ENCODE data around the gene FKBP1A.
A peak's percentile ranks its signal among the peaks of the same experiment; 100 is the strongest.

The FKBP1A gene

GRCh38 chr20:1405801-1406200 lies 12.9 kb upstream of the FKBP1A start:
- no peak for DNase-seq
- no peaks in the 10 kb centered on the region for H3K79me1 ChIP-seq (replicated peaks; ENCODE audit: low read length, poor library complexity, severe bottlenecking)
- H2BK12ac ChIP-seq (ENCODE audit: low read length in 2 of 2): no peak overlapping the region
- H3K4ac ChIP-seq (ENCODE audit: low read depth in 1 of 2, low read length in 2 of 2): no peak overlapping the region
- H3K9me3 ChIP-seq (ENCODE audit: control insufficient read depth, low read length): no peaks in the 10 kb centered on the region
- no peak overlapping the region for H2BK5ac ChIP-seq (ENCODE audit: low read depth, low read length, poor library complexity, severe bottlenecking)
- no peaks in the 10 kb centered on the region for H3K27me3 ChIP-seq (ENCODE audit: control insufficient read depth in 1 of 2, insufficient read depth in 1 of 2, low read length in 2 of 2)
- WGBS: 75% methylated on average over 2 of the region's 2 CpGs
- H3K4me1 ChIP-seq (ENCODE audit: control insufficient read depth, insufficient read depth, low read depth, low read length): no peaks in the 10 kb centered on the region
- no peak overlapping the region for H4K8ac ChIP-seq (ENCODE audit: low read length)
- H3K18ac ChIP-seq (ENCODE audit: low read depth in 1 of 2, low read length in 2 of 2): no peak overlapping the region
- H3K23ac ChIP-seq (ENCODE audit: low read length in 2 of 2): no peak overlapping the region
- no peak overlapping the region for H2AFZ ChIP-seq (ENCODE audit: low read depth, low read length)
- no peak overlapping the region for H2BK15ac ChIP-seq (ENCODE audit: low read depth, poor library complexity, severe bottlenecking)
- no peaks in the 10 kb centered on the region for H3K36me3 ChIP-seq (ENCODE audit: control insufficient read depth in 1 of 2, insufficient read depth in 2 of 2, low read depth in 1 of 2, low read length in 2 of 2)
- H3K4me3 ChIP-seq (ENCODE audit: insufficient read depth in 1 of 2, low read depth in 1 of 2, low read length in 2 of 2): no peak overlapping the region
- H4K91ac ChIP-seq (ENCODE audit: low read length): no peak overlapping the region
- H3K9ac ChIP-seq (ENCODE audit: low read length): no peak overlapping the region
- H3K4me2 ChIP-seq (ENCODE audit: low read length, poor library complexity, severe bottlenecking): no peak overlapping the region
- H2BK120ac ChIP-seq (ENCODE audit: low read depth, low read length): no peak overlapping the region
- no peak overlapping the region for H3K14ac ChIP-seq (ENCODE audit: low read length in 2 of 2)
- H2AK5ac ChIP-seq (ENCODE audit: low read length, severe bottlenecking): no peak overlapping the region
- no peak overlapping the region for H3K27ac ChIP-seq (ENCODE audit: low read length, poor library complexity, severe bottlenecking)

- Histone ChIP-seq H2BK15ac (ENCODE audit: low read depth, poor library complexity, severe bottlenecking) (no peak overlapping the region), H3K4ac (ENCODE audit: low read depth in 1 of 2, low read length in 2 of 2) (no peak overlapping the region), H3K4me2 (ENCODE audit: low read length, poor library complexity, severe bottlenecking) (no peak overlapping the region), H2BK120ac (ENCODE audit: low read depth, low read length) (no peak overlapping the region), H2AFZ (ENCODE audit: low read depth, low read length) (no peak overlapping the region), H4K91ac (ENCODE audit: low read length) (no peak overlapping the region), H2AK5ac (ENCODE audit: low read length, severe bottlenecking) (no peak overlapping the region), H3K79me1 (replicated peaks; ENCODE audit: low read length, poor library complexity, severe bottlenecking) (no peaks in the 10 kb centered on the region), H3K18ac (ENCODE audit: low read depth in 1 of 2, low read length in 2 of 2) (no peak overlapping the region), H3K4me1 (ENCODE audit: control insufficient read depth, insufficient read depth, low read depth, low read length) (peaks cover 4% of the 10 kb centered on the region), H2BK12ac (ENCODE audit: low read length in 2 of 2) (peak overlapping the region in 1 of 2 experiments; percentile 45), H3K36me3 (ENCODE audit: control insufficient read depth in 1 of 2, insufficient read depth in 2 of 2, low read depth in 1 of 2, low read length in 2 of 2) (no peaks in the 10 kb centered on the region), H4K8ac (ENCODE audit: low read length) (no peak overlapping the region), H2BK5ac (ENCODE audit: low read depth, low read length, poor library complexity, severe bottlenecking) (no peak overlapping the region), H3K23ac (ENCODE audit: low read length in 2 of 2) (no peak overlapping the region), H3K9me3 (ENCODE audit: control insufficient read depth, low read length) (no peaks in the 10 kb centered on the region), H3K27me3 (ENCODE audit: control insufficient read depth in 1 of 2, insufficient read depth in 1 of 2, low read length in 2 of 2) (no peaks in the 10 kb centered on the region), H3K14ac (ENCODE audit: low read length in 2 of 2) (no peak overlapping the region), H3K27ac (ENCODE audit: low read length, poor library complexity, severe bottlenecking) (no peak overlapping the region), H3K4me3 (ENCODE audit: insufficient read depth in 1 of 2, low read depth in 1 of 2, low read length in 2 of 2) (no peak overlapping the region), H3K9ac (ENCODE audit: low read length) (no peak overlapping the region)
- no peak for DNase-seq
- 50% methylated on average over 1 of the region's 1 CpG for WGBS
These were observed 10.8 kb upstream of the FKBP1A start for GRCh38 chr20:1403624-1404023.

- Histone ChIP-seq H3K79me1 (replicated peaks; ENCODE audit: low read length, poor library complexity, severe bottlenecking) (no peaks in the 10 kb centered on the region), H3K4ac (ENCODE audit: low read depth in 1 of 2, low read length in 2 of 2) (no peak overlapping the region)
- WGBS: 39% methylated on average over 7 of the region's 7 CpGs
These were observed 9.3 kb upstream of the FKBP1A start for GRCh38 chr20:1402149-1402548.

GRCh38 chr20:1401451-1401907 lies 8.6 kb upstream of the FKBP1A start:
- 91% methylated on average over 3 of the region's 3 CpGs for WGBS
- Histone ChIP-seq H2BK5ac (ENCODE audit: low read depth, low read length, poor library complexity, severe bottlenecking) (no peak overlapping the region), H3K4me1 (ENCODE audit: control insufficient read depth, insufficient read depth, low read depth, low read length) (peaks cover 4% of the 10 kb centered on the region), H2BK12ac (ENCODE audit: low read length in 2 of 2) (peak overlapping the region; percentile 71 to 87), H3K4ac (ENCODE audit: low read depth in 1 of 2, low read length in 2 of 2) (peak overlapping the region in 1 of 2 experiments; percentile 11), H3K9ac (ENCODE audit: low read length) (no peak overlapping the region), H4K91ac (ENCODE audit: low read length) (peak overlapping the region; percentile 14), H3K4me3 (ENCODE audit: insufficient read depth in 1 of 2, low read depth in 1 of 2, low read length in 2 of 2) (no peak overlapping the region), H3K27me3 (ENCODE audit: control insufficient read depth in 1 of 2, insufficient read depth in 1 of 2, low read length in 2 of 2) (peaks cover under 1 to 8% of the 10 kb centered on the region in 2 experiments), H3K27ac (ENCODE audit: low read length, poor library complexity, severe bottlenecking) (no peak overlapping the region), H3K9me3 (ENCODE audit: control insufficient read depth, low read length) (no peaks in the 10 kb centered on the region), H4K8ac (ENCODE audit: low read length) (peak overlapping the region; percentile 37), H3K4me2 (ENCODE audit: low read length, poor library complexity, severe bottlenecking) (no peak overlapping the region), H3K14ac (ENCODE audit: low read length in 2 of 2) (peak overlapping the region in 1 of 2 experiments; percentile 91), H2BK15ac (ENCODE audit: low read depth, poor library complexity, severe bottlenecking) (no peak overlapping the region), H3K18ac (ENCODE audit: low read depth in 1 of 2, low read length in 2 of 2) (peak overlapping the region; percentile 61 to 88), H2BK120ac (ENCODE audit: low read depth, low read length) (no peak overlapping the region), H2AFZ (ENCODE audit: low read depth, low read length) (no peak overlapping the region), H3K23ac (ENCODE audit: low read length in 2 of 2) (no peak overlapping the region), H2AK5ac (ENCODE audit: low read length, severe bottlenecking) (no peak overlapping the region), H3K36me3 (ENCODE audit: control insufficient read depth in 1 of 2, insufficient read depth in 2 of 2, low read depth in 1 of 2, low read length in 2 of 2) (no peaks in the 10 kb centered on the region), H3K79me1 (replicated peaks; ENCODE audit: low read length, poor library complexity, severe bottlenecking) (no peaks in the 10 kb centered on the region)
- no peak for DNase-seq

More at GRCh38 chr20:1402149-1402548, 9.3 kb upstream of the FKBP1A start:
- Histone ChIP-seq H2BK120ac (ENCODE audit: low read depth, low read length) (no peak overlapping the region), H3K36me3 (ENCODE audit: control insufficient read depth in 1 of 2, insufficient read depth in 2 of 2, low read depth in 1 of 2, low read length in 2 of 2) (no peaks in the 10 kb centered on the region), H3K27ac (ENCODE audit: low read length, poor library complexity, severe bottlenecking) (no peak overlapping the region), H2BK5ac (ENCODE audit: low read depth, low read length, poor library complexity, severe bottlenecking) (no peak overlapping the region), H3K9ac (ENCODE audit: low read length) (no peak overlapping the region), H2AK5ac (ENCODE audit: low read length, severe bottlenecking) (no peak overlapping the region), H3K18ac (ENCODE audit: low read depth in 1 of 2, low read length in 2 of 2) (no peak overlapping the region), H3K27me3 (ENCODE audit: control insufficient read depth in 1 of 2, insufficient read depth in 1 of 2, low read length in 2 of 2) (peaks cover 0 to 2% of the 10 kb centered on the region in 2 experiments), H4K91ac (ENCODE audit: low read length) (no peak overlapping the region), H4K8ac (ENCODE audit: low read length) (no peak overlapping the region), H3K4me1 (ENCODE audit: control insufficient read depth, insufficient read depth, low read depth, low read length) (peaks cover 4% of the 10 kb centered on the region), H3K4me2 (ENCODE audit: low read length, poor library complexity, severe bottlenecking) (no peak overlapping the region), H3K23ac (ENCODE audit: low read length in 2 of 2) (no peak overlapping the region), H2BK15ac (ENCODE audit: low read depth, poor library complexity, severe bottlenecking) (no peak overlapping the region), H3K14ac (ENCODE audit: low read length in 2 of 2) (peak overlapping the region in 1 of 2 experiments; percentile 70), H2BK12ac (ENCODE audit: low read length in 2 of 2) (peak overlapping the region in 1 of 2 experiments; percentile 51), H2AFZ (ENCODE audit: low read depth, low read length) (no peak overlapping the region), H3K4me3 (ENCODE audit: insufficient read depth in 1 of 2, low read depth in 1 of 2, low read length in 2 of 2) (no peak overlapping the region), H3K9me3 (ENCODE audit: control insufficient read depth, low read length) (no peaks in the 10 kb centered on the region)
- peak; percentile 47 for DNase-seq
